ENCODE data around the gene TMEM164.
A peak's percentile ranks its signal among the peaks of the same experiment; 100 is the strongest.

The TMEM164 gene

GRCh38 chrX:110003167-110004156, 548 bp downstream of the TMEM164 start:
- peak in 1 of 5 donors; percentile 10 for DNase-seq

- no peak for DNase-seq
Observed at GRCh38 chrX:110004215-110004614, 1.3 kb downstream of the TMEM164 start.

GRCh38 chrX:110004731-110005369, 1.9 kb downstream of the TMEM164 start:
- DNase-seq: no peak

- no peak for DNase-seq
Observed at GRCh38 chrX:110006161-110006560, 3.2 kb downstream of the TMEM164 start.

- DNase-seq: no peak
Observed at GRCh38 chrX:110006821-110007375, 4.0 kb downstream of the TMEM164 start.

GRCh38 chrX:110008011-110008635, 5.2 kb downstream of the TMEM164 start:
- DNase-seq: no peak

GRCh38 chrX:110012818-110013485, 10.0 kb downstream of the TMEM164 start:
- DNase-seq: no peak

GRCh38 chrX:110013968-110014367, 11.1 kb downstream of the TMEM164 start:
- DNase-seq: no peak

GRCh38 chrX:110015032-110015431, 12.1 kb downstream of the TMEM164 start:
- no peak for DNase-seq

GRCh38 chrX:110015915-110016314, 13.0 kb downstream of the TMEM164 start:
- DNase-seq: no peak

- DNase-seq: no peak
Observed at GRCh38 chrX:110020536-110020935, 17.6 kb downstream of the TMEM164 start.

- DNase-seq: no peak
Observed at GRCh38 chrX:110021258-110022022, 18.5 kb downstream of the TMEM164 start.

GRCh38 chrX:110022599-110023448, 19.9 kb downstream of the TMEM164 start:
- DNase-seq: no peak

GRCh38 chrX:110025395-110025794, 22.5 kb downstream of the TMEM164 start:
- no peak for DNase-seq

GRCh38 chrX:110026099-110026844, 23.4 kb downstream of the TMEM164 start:
- no peak for DNase-seq

GRCh38 chrX:110032534-110033147, 29.7 kb downstream of the TMEM164 start:
- no peak for DNase-seq

GRCh38 chrX:110034036-110034435, 31.1 kb downstream of the TMEM164 start:
- no peak for DNase-seq

GRCh38 chrX:110036162-110037033, 33.5 kb downstream of the TMEM164 start:
- no peak for DNase-seq

All from T-helper 1 cell (primary cell).